Muscle of back (tissue), 13 donors: Measurements from ENCODE around the gene ARL4C. TPM values are rescaled to one million over a fixed set of nuclear protein-coding genes. Genes with fewer than 3 reads are reported as not detected.
A peak's percentile ranks its signal among the peaks of the same experiment; 100 is the strongest.

Experiments
- DNase-seq, 3 donors: peaks; one replicate each; pipeline versions ENCODE4 v3.0.0 to v3.0.0-alpha.2; 2013
- long read RNA-seq, 9 donors: transcript quantifications; one replicate each; lab custom pipeline, GENCODE V29; 2026
- polyA plus RNA-seq, 10 donors: library from polyadenylated mRNA; unstranded; fragments of 120-200 nt; gene quantifications; one replicate each; pipeline ENCODE4 v1.2.1, GENCODE V29; 2013; ENCODE audit not compliant: insufficient read length in 10 of 10

Gene ARL4C
- polyA plus RNA-seq, result 10 to 100 TPM in 2 of 10 donors, 1 to 10 TPM in 8; 4.5 to 20.3 (median 7.1) TPM
- long read RNA-seq, donor 1, full-length matches to known transcripts, result 20 of 20 reads
- long read RNA-seq, donor 1, partial matches to known transcripts, result 0 of 20 reads
- long read RNA-seq, donor 1, other reads (novel, unspliced or antisense), result 0 of 20 reads
- long read RNA-seq, donor 2, full-length matches to known transcripts, result 14 of 14 reads
- long read RNA-seq, donor 2, partial matches to known transcripts, result 0 of 14 reads
- long read RNA-seq, donor 2, other reads (novel, unspliced or antisense), result 0 of 14 reads
- long read RNA-seq, donor 3, result 0 reads
- long read RNA-seq, donor 4, full-length matches to known transcripts, result 12 of 12 reads
- long read RNA-seq, donor 4, partial matches to known transcripts, result 0 of 12 reads
- long read RNA-seq, donor 4, other reads (novel, unspliced or antisense), result 0 of 12 reads
- long read RNA-seq, donor 5, full-length matches to known transcripts, result 9 of 9 reads
- long read RNA-seq, donor 5, partial matches to known transcripts, result 0 of 9 reads
- long read RNA-seq, donor 5, other reads (novel, unspliced or antisense), result 0 of 9 reads
- long read RNA-seq, donor 6, full-length matches to known transcripts, result 11 of 11 reads
- long read RNA-seq, donor 6, partial matches to known transcripts, result 0 of 11 reads
- long read RNA-seq, donor 6, other reads (novel, unspliced or antisense), result 0 of 11 reads
- long read RNA-seq, donor 7, full-length matches to known transcripts, result 6 of 6 reads
- long read RNA-seq, donor 7, partial matches to known transcripts, result 0 of 6 reads
- long read RNA-seq, donor 7, other reads (novel, unspliced or antisense), result 0 of 6 reads
- long read RNA-seq, donor 8, full-length matches to known transcripts, result 31 of 31 reads
- long read RNA-seq, donor 8, partial matches to known transcripts, result 0 of 31 reads
- long read RNA-seq, donor 8, other reads (novel, unspliced or antisense), result 0 of 31 reads
- long read RNA-seq, donor 9, result 0 reads

GRCh38 chr2:234496835-234497593, at the start of gene ARL4C:
TSS of gene ARL4C (minus strand) at chr2:234497081. CDS start at chr2:234496586, 495 bp downstream.
- DNase-seq, result peak; percentile 69 to 89 (median 75)

- DNase-seq, result peak; percentile 38 to 77 (median 43)
Observed at GRCh38 chr2:234544659-234545611, 48.1 kb upstream of the ARL4C start.

- no peak for DNase-seq
Observed at GRCh38 chr2:234542742-234543141, 45.9 kb upstream of the ARL4C start.

- no peak for DNase-seq
Observed at GRCh38 chr2:234537929-234538328, 41.0 kb upstream of the ARL4C start.

GRCh38 chr2:234536178-234536965, 39.5 kb upstream of the ARL4C start:
- no peak for DNase-seq

- no peak for DNase-seq
Observed at GRCh38 chr2:234535464-234535863, 38.6 kb upstream of the ARL4C start.

- DNase-seq, result no peak
Observed at GRCh38 chr2:234534515-234534914, 37.6 kb upstream of the ARL4C start.

GRCh38 chr2:234533626-234534025, 36.7 kb upstream of the ARL4C start:
- no peak for DNase-seq

- DNase-seq, result no peak
Observed at GRCh38 chr2:234528410-234529148, 31.7 kb upstream of the ARL4C start.

- no peak for DNase-seq
Observed at GRCh38 chr2:234526711-234527110, 29.8 kb upstream of the ARL4C start.

GRCh38 chr2:234521536-234521935, 24.7 kb upstream of the ARL4C start:
- DNase-seq, result no peak

GRCh38 chr2:234518986-234519642, 22.2 kb upstream of the ARL4C start:
- DNase-seq, result no peak

GRCh38 chr2:234517971-234518370, 21.1 kb upstream of the ARL4C start:
- DNase-seq, result no peak

- no peak for DNase-seq
Observed at GRCh38 chr2:234514873-234515638, 18.2 kb upstream of the ARL4C start.

- no peak for DNase-seq
Observed at GRCh38 chr2:234514099-234514498, 17.2 kb upstream of the ARL4C start.

- DNase-seq, result no peak
Observed at GRCh38 chr2:234512884-234513669, 16.2 kb upstream of the ARL4C start.

GRCh38 chr2:234502919-234503285, 6.0 kb upstream of the ARL4C start:
- DNase-seq, result peak in 1 of 3 donors; percentile 34
